K562 (cell line): ENCODE data around the gene SEC14L3. TPM values are rescaled to one million over a fixed set of nuclear protein-coding genes. Genes with fewer than 3 reads are reported as not detected.

Experiments
- BCLAF1 ChIP-seq, 2 experiments: fragments of 450-650 bp in 1 of 2; IDR thresholded peaks; 2 replicates each; pipeline ENCODE4 v1.6.1; 2011 to 2017; ENCODE audit warnings: low read depth in 2 of 2, antibody characterized with exemption in 1 of 2, borderline replicate concordance in 1 of 2, low read length in 1 of 2, mild to moderate bottlenecking in 1 of 2, mixed read lengths in 1 of 2; ENCODE audit not compliant: control insufficient read depth in 1 of 2
- DPF2 ChIP-seq: fragments of 450-650 bp; IDR thresholded peaks from 2 replicates; pipeline ENCODE4 v1.6.1; 2016
- EGR1 ChIP-seq: fragments of 450-650 bp; conservative IDR thresholded peaks from 2 replicates; pipeline ENCODE4 v1.6.1; 2017; ENCODE audit warnings: mild to moderate bottlenecking
- HOXB6 ChIP-seq: fragments of 250-450 bp; sonication (Bioruptor Pico); IDR thresholded peaks from 2 replicates; pipeline ENCODE4 v1.5.1; 2022; ENCODE audit warnings: mild to moderate bottlenecking, borderline replicate concordance
- HSF4 ChIP-seq: fragments of 250-450 bp; sonication (Bioruptor Pico); IDR thresholded peaks from 2 replicates; pipeline ENCODE4 v2.1.2; 2022; ENCODE audit warnings: mild to moderate bottlenecking, moderate library complexity, borderline replicate concordance
- MAFG ChIP-seq: fragments of 450-650 bp; conservative IDR thresholded peaks from 2 replicates; pipeline ENCODE4 v1.6.1; 2016; ENCODE audit warnings: missing genetic modification characterization, missing compliant biosample characterization
- MYBL2 ChIP-seq, 2 experiments: fragments of 450-650 bp in 1 of 2; sonication (generic) in 1 of 2; formaldehyde crosslinking in 1 of 2; IDR thresholded peaks; 2 replicates each; pipeline versions ENCODE4 v1.6.1 to v1.8.1; 2017 to 2022; ENCODE audit warnings: borderline replicate concordance in 1 of 2, inconsistent platforms in 1 of 2, low read depth in 1 of 2, mild to moderate bottlenecking in 1 of 2, missing genetic modification reagents in 1 of 2, moderate library complexity in 1 of 2
- NCOA4 ChIP-seq: fragments of 450-650 bp; IDR thresholded peaks from 2 replicates; pipeline ENCODE4 v1.6.1; 2018; ENCODE audit warnings: mild to moderate bottlenecking; ENCODE audit not compliant: partially characterized antibody
- NFIX ChIP-seq: fragments of 250-450 bp; sonication (Bioruptor Pico); IDR thresholded peaks from 2 replicates; pipeline ENCODE4 v1.4.0; 2020; ENCODE audit warnings: low read depth, mild to moderate bottlenecking, moderate library complexity
- UBTF ChIP-seq, 2 experiments: IDR thresholded peaks; 2 replicates each; pipeline ENCODE4 v1.6.1; 2012; ENCODE audit warnings: improper control_type of control experiment in 2 of 2, low read depth in 2 of 2, low read length in 2 of 2, borderline replicate concordance in 1 of 2
- USF1 ChIP-seq: sonication (generic); formaldehyde crosslinking; IDR thresholded peaks from 2 replicates; pipeline ENCODE4 v1.9.0; 2022; ENCODE audit warnings: mild to moderate bottlenecking, missing genetic modification reagents
- ZBTB17 ChIP-seq: fragments of 450-650 bp; formaldehyde crosslinking; IDR thresholded peaks from 2 replicates; pipeline ENCODE4 v1.4.0; 2020; ENCODE audit warnings: mild to moderate bottlenecking
- ZBTB2 ChIP-seq: fragments of 450-650 bp; IDR thresholded peaks from 2 replicates; pipeline ENCODE4 v1.6.1; 2016; ENCODE audit warnings: antibody characterized with exemption
- ZBTB33 ChIP-seq: sonication (generic); formaldehyde crosslinking; IDR thresholded peaks from 2 replicates; pipeline ENCODE4 v1.8.1; 2023; ENCODE audit warnings: mild to moderate bottlenecking, missing genetic modification reagents
- ZNF311 ChIP-seq: fragments of 250-450 bp; sonication (Bioruptor Pico); IDR thresholded peaks from 2 replicates; pipeline ENCODE4 v1.4.0; 2020; ENCODE audit warnings: mild to moderate bottlenecking, moderate library complexity
- ZNF644 ChIP-seq: fragments of 200-800 bp; sonication (Bioruptor generic); IDR thresholded peaks from 2 replicates; pipeline ENCODE4 v1.6.1; 2016; ENCODE audit warnings: low read depth, missing genetic modification characterization, missing compliant biosample characterization
- polyA plus RNA-seq, 8 experiments: library from polyadenylated mRNA; depleted of rRNA in 4 of 8; stranded (reverse) in 5 of 8; unstranded in 3 of 8; fragments of >200 nt; fragmentation: Nextera tagmentation in 2 of 8; fragmentation: Illumina TruSeq in 1 of 8; extraction: Ambion mirVana in 2 of 8; extraction: Trizol in 1 of 8; gene quantifications; 2 replicates each; pipeline versions ENCODE4 v1.2.1 to v1.2.3, GENCODE V29; 2011 to 2014; ENCODE audit warnings: inconsistent platforms in 1 of 8, missing spikeins in 1 of 8
- total RNA-seq, 7 experiments: library from RNA; depleted of rRNA in 6 of 7; stranded (reverse); fragments of >200 nt in 6 of 7; fragmentation: Illumina TruSeq in 2 of 7; extraction: Trizol in 2 of 7; gene quantifications; 2 replicates each; pipeline versions ENCODE4 v1.2.1 to v1.2.3, GENCODE V29; 2011 to 2021; ENCODE audit warnings: low replicate concordance in 1 of 7

SEC14L3 gene
- total and polyA plus RNA-seq, 9 of the 15 experiments (the other 6 are each of a cell fraction or from before 2014, with no cell fraction given): not detected

- TF ChIP-seq USF1 (no peak), BCLAF1 (IDR thresholded peaks at IDR 0.05; ENCODE audit: borderline replicate concordance in 1 of 2, control insufficient read depth in 1 of 2, low read depth in 2 of 2, low read length in 1 of 2) (no peak), NFIX (no peak), EGR1 (no peak), UBTF (IDR thresholded peaks at IDR 0.05; ENCODE audit: borderline replicate concordance in 1 of 2, low read depth in 2 of 2, low read length in 2 of 2) (no peak), MAFG (tag) (no peak), ZBTB2 (no peak), MYBL2 (IDR thresholded peaks at IDR 0.05; ENCODE audit: low read depth) (no peak), MYBL2 (CRISPR knock-in tag; IDR thresholded peaks at IDR 0.05; ENCODE audit: borderline replicate concordance) (no peak), HOXB6 (no peak), ZNF644 (no peak), NCOA4 (no peak), DPF2 (no peak), ZBTB17 (CRISPR knock-in tag) (no peak), ZBTB33 (0 out of 2 replicates have a peak, but pooled peaks have one; percentile 42), ZNF311 (no peak), HSF4 (CRISPR knock-in tag) (no peak)
Measured at GRCh38 chr22:30511911-30512310, 40.1 kb upstream of the SEC14L3 start (continued).
